ENCODE results near the gene CRYBG2. TPM values are rescaled to one million over a fixed set of nuclear protein-coding genes. Genes with fewer than 3 reads are reported as not detected.
"Not testable (repeated sequence)": the region's sequence is repeated elsewhere in the genome, so short reads cannot be mapped to it uniquely, and the experiment has no call there.

CRYBG2 gene
- total RNA-seq, 3 donors from 2014 or later (not counting 1 experiment from before 2014, with no cell fraction given), result 2.5 to 5.8 (median 3.2) TPM

DNA sequence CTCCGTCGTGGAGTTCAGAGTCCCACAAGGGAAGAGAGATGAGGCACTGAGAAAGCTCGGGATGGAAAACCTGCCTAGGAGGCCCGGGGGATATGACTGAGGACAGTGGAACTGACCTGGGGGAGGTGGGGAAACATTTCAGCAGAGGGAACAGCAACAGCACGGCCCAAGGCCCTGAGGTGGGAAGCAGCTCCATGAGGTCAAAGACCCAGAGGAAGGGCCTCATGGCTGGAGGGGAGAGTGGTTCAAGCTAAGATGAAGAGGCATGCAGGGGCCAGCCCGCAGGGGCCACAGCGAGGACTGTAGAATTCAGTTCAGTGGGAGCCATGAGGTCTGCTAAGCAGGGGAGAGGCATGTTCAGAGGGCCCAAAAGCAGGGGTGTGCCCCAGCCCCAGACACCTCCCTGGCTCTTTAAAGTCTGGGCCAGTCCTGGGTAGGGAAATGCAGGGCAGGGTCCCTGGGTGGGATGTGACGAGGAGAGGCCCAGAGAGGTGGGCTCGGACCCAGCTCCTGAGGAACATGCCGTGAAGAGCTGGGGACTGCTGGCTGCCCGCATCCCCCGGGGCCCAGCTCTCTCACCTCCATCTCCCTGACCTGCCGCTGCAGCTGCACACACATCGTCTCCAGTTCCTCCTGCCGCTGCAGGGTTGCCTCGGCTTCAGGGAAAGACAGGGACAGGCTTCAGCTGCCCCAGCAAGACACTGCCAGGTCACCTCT, 57.4 kb downstream of the CRYBG2 start:
- intact Hi-C loops (cut with micrococcal nuclease), result no loop called here
- TF ChIP-seq, protein P1, sequence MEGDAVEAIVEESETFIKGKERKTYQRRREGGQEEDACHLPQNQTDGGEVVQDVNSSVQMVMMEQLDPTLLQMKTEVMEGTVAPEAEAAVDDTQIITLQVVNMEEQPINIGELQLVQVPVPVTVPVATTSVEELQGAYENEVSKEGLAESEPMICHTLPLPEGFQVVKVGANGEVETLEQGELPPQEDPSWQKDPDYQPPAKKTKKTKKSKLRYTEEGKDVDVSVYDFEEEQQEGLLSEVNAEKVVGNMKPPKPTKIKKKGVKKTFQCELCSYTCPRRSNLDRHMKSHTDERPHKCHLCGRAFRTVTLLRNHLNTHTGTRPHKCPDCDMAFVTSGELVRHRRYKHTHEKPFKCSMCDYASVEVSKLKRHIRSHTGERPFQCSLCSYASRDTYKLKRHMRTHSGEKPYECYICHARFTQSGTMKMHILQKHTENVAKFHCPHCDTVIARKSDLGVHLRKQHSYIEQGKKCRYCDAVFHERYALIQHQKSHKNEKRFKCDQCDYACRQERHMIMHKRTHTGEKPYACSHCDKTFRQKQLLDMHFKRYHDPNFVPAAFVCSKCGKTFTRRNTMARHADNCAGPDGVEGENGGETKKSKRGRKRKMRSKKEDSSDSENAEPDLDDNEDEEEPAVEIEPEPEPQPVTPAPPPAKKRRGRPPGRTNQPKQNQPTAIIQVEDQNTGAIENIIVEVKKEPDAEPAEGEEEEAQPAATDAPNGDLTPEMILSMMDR (IDR thresholded peaks at IDR 0.05), result no peak
- Mint-ChIP-seq H3K36me3 (no peaks in the 10 kb centered on the region), H3K4me1 (peaks cover 0 to 19% of the 10 kb centered on the region in 2 donors), H3K9me3 (no peaks in the 10 kb centered on the region), H3K27me3 (ENCODE audit: low read depth in 2 of 2) (no peaks in the 10 kb centered on the region), H3K27ac (no peak overlapping the region), H3K4me3 (no peak overlapping the region)
- Histone ChIP-seq H3K36me3 (ENCODE audit: control insufficient read depth, insufficient read depth, low read length) (peaks cover 2% of the 10 kb centered on the region), H3K4me3 (ENCODE audit: low read length) (no peak overlapping the region), H3K9me3 (ENCODE audit: control insufficient read depth, insufficient read depth, low read length) (no peaks in the 10 kb centered on the region), H3K27ac (ENCODE audit: low read length) (no peak overlapping the region), H3K4me1 (ENCODE audit: control insufficient read depth, insufficient read depth, low read length) (peaks cover 24% of the 10 kb centered on the region), H3K27me3 (ENCODE audit: control insufficient read depth, insufficient read depth, low read length) (no peaks in the 10 kb centered on the region)
- no peak for DNase-seq
- WGBS (ENCODE audit: insufficient coverage), result 88% methylated on average over 16 of the region's 16 CpGs
- ATAC-seq, result no peak

DNA sequence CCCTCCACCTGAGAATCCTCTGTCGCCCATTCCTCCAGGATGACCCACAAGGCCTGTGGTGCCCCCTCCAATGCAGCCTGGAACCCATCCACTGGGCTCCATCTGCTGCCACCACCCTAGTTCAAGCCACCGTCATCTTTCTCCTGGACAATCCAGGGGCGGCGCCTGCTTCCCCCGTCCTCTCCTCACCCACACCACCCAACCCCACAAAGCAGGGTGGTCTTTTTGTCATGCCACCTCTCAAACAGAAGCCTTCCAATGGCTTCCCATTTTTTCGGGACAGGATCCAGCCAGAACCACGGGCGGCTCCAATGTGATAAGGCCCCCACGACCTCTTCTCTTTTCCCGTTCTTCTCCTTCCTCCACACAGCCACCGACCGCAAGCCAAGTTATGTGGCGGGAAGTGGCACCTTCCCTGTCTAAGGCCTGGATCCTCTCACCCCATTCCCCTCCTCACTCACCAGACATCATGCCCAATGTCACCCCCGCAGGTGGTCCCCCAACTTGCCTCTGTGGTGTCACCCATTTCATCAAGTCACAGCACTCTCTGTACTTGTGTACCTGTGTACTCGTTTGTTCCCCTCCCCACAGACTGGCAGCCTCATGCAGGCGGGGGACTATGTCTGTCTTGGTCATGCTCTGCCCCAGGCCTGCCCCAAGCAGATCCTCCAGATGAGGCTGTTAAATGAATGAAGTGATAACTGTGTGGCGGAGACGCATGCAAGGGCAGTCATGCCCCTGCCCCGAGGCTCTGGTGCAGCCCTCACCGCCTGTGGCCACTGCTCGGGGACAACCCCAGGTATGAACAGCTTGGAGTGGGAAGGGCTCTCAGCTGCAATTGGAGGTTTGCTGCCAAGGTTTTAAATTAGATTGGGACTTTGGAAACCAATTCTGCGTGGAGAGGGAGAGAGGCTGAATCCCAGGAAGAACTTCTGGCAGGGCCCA, 58.5 kb downstream of the CRYBG2 start:
- no peak overlapping the region for H3K4me3 Mint-ChIP-seq
- no peak overlapping the region for H3K27ac ChIP-seq (ENCODE audit: low read length)
- H3K9me3 Mint-ChIP-seq, result no peaks in the 10 kb centered on the region
- H3K27me3 Mint-ChIP-seq (ENCODE audit: low read depth in 2 of 2), result no peaks in the 10 kb centered on the region
- intact Hi-C loops (cut with micrococcal nuclease), result no loop called here
- no peaks in the 10 kb centered on the region for H3K9me3 ChIP-seq (ENCODE audit: control insufficient read depth, insufficient read depth, low read length)
- WGBS (ENCODE audit: insufficient coverage), result 92% methylated on average over 22 of the region's 22 CpGs
- H3K4me3 ChIP-seq (ENCODE audit: low read length), result no peak overlapping the region
- H3K4me1 Mint-ChIP-seq, result peaks cover 0 to 20% of the 10 kb centered on the region in 2 donors
- no peaks in the 10 kb centered on the region for H3K27me3 ChIP-seq (ENCODE audit: control insufficient read depth, insufficient read depth, low read length)
- no peaks in the 10 kb centered on the region for H3K36me3 Mint-ChIP-seq
- H3K27ac Mint-ChIP-seq, result no peak overlapping the region
- ATAC-seq, result no peak
- peaks cover 28% of the 10 kb centered on the region for H3K4me1 ChIP-seq (ENCODE audit: control insufficient read depth, insufficient read depth, low read length)
- TF ChIP-seq, protein P1 (IDR thresholded peaks at IDR 0.05), result no peak
- H3K36me3 ChIP-seq (ENCODE audit: control insufficient read depth, insufficient read depth, low read length), result peaks cover 2% of the 10 kb centered on the region
- no peak for DNase-seq

DNA sequence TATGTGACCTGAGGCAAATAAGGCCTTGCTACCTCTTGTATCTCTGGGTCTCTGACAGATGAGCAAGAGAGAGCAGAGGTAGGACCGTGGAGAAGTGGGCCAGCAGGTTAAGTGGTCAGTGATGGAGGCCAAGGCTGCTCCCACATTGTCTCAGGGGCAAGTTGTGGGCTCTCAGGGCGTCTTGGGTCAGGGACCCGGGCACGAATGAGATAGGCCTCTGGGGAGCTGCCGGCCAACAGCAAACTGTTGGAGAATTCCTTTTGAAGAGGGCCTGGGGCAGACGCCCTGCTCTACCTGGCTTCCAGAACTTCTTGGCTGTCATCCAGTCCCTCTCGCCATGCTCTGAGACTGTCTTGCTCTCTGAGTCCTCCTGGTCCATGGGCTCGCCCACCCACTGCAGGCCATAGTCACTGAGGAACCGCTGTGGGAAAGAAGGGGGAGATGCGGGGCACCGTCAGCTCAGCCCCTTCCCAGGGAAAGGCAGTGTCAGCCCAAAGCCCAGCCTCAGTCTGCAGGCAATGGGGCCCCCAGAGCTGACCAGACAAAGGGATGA, 59.9 kb downstream of the CRYBG2 start:
- H3K27ac Mint-ChIP-seq, result no peak overlapping the region
- DNase-seq, result no peak
- no peaks in the 10 kb centered on the region for H3K9me3 ChIP-seq (ENCODE audit: control insufficient read depth, insufficient read depth, low read length)

DNA sequence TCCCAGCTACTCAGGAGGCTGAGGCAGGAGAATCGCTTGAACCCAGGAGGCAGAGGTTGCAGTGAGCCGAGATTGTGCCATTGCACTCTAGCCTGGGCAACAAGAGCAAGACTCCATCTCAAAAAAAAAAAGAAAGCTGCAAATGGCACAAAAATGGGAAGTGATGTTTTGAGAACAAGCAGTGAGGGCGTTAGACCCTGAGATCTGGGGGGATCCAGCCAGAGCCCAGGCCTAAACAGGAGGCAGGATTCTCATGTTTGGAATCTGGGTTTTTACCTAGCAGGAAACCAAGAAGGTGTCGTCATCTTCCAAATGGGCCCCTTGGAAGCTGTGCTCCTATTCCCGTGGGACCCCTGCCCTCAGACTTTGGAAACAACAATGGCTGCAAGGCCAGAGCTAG, 61.2 kb downstream of the CRYBG2 start:
- H3K27me3 ChIP-seq (ENCODE audit: control insufficient read depth, insufficient read depth, low read length); H3K36me3 Mint-ChIP-seq; DNase-seq; H3K9me3 ChIP-seq (ENCODE audit: control insufficient read depth, insufficient read depth, low read length); H3K36me3 ChIP-seq (ENCODE audit: control insufficient read depth, insufficient read depth, low read length); H3K27ac Mint-ChIP-seq; intact Hi-C loops (cut with micrococcal nuclease); H3K4me3 Mint-ChIP-seq; H3K27ac ChIP-seq (ENCODE audit: low read length); ATAC-seq; H3K4me3 ChIP-seq (ENCODE audit: low read length); H3K27me3 Mint-ChIP-seq (ENCODE audit: low read depth in 2 of 2); H3K9me3 Mint-ChIP-seq: not testable (repeated sequence)
- WGBS (ENCODE audit: insufficient coverage), result 88% methylated on average over 5 of the region's 5 CpGs
- peaks cover 26 to 42% of the 10 kb centered on the region in 2 donors for H3K4me1 Mint-ChIP-seq
- peaks cover 52% of the 10 kb centered on the region for H3K4me1 ChIP-seq (ENCODE audit: control insufficient read depth, insufficient read depth, low read length)

More for the DNA sequence above, 59.9 kb downstream of the CRYBG2 start:
- WGBS (ENCODE audit: insufficient coverage), result 91% methylated on average over 11 of the region's 11 CpGs
- no peaks in the 10 kb centered on the region for H3K36me3 Mint-ChIP-seq
- H3K4me1 Mint-ChIP-seq, result peaks cover 13 to 30% of the 10 kb centered on the region in 2 donors
- Histone ChIP-seq H3K4me1 (ENCODE audit: control insufficient read depth, insufficient read depth, low read length) (peaks cover 39% of the 10 kb centered on the region), H3K36me3 (ENCODE audit: control insufficient read depth, insufficient read depth, low read length) (peaks cover 2% of the 10 kb centered on the region), H3K27ac (ENCODE audit: low read length) (no peak overlapping the region), H3K4me3 (ENCODE audit: low read length) (no peak overlapping the region), H3K27me3 (ENCODE audit: control insufficient read depth, insufficient read depth, low read length) (no peaks in the 10 kb centered on the region)
- intact Hi-C loops (cut with micrococcal nuclease), result no loop called here
- H3K9me3 Mint-ChIP-seq, result no peaks in the 10 kb centered on the region
- ATAC-seq, result no peak
- no peak overlapping the region for H3K4me3 Mint-ChIP-seq
- TF ChIP-seq, protein P1 (IDR thresholded peaks at IDR 0.05), result no peak
- no peaks in the 10 kb centered on the region for H3K27me3 Mint-ChIP-seq (ENCODE audit: low read depth in 2 of 2)

Data from natural killer cell (primary cell).